ENCODE results near the gene IPO5.

The IPO5 gene

GRCh38 chr13:98065468-98065867 is 112.0 kb downstream of the IPO5 start:
- 0 out of 2 replicates have a peak, but pooled peaks have one; percentile 2 for TF ChIP-seq CTCF (IDR thresholded peaks at IDR 0.05; ENCODE audit: control insufficient read depth, extremely low read depth, insufficient read depth)
- H3K4me3 ChIP-seq (ENCODE audit: low read depth, low read length) = no peak overlapping the region
- no peak for DNase-seq (ENCODE audit: low read depth)

- DNase-seq (ENCODE audit: low read depth) = no peak
- no peak for TF ChIP-seq CTCF (IDR thresholded peaks at IDR 0.05; ENCODE audit: control insufficient read depth, extremely low read depth, insufficient read depth)
- H3K4me3 ChIP-seq (ENCODE audit: low read depth, low read length) = no peak overlapping the region
These were observed 113.2 kb downstream of the IPO5 start for GRCh38 chr13:98066636-98067035.

- DNase-seq (ENCODE audit: low read depth) = no peak
- no peak overlapping the region for H3K4me3 ChIP-seq (ENCODE audit: low read depth, low read length)
These were observed 115.0 kb downstream of the IPO5 start for GRCh38 chr13:98068521-98068920.

GRCh38 chr13:98069985-98070384 is 116.5 kb downstream of the IPO5 start:
- no peak for TF ChIP-seq CTCF (IDR thresholded peaks at IDR 0.05; ENCODE audit: control insufficient read depth, extremely low read depth, insufficient read depth)
- no peak for DNase-seq (ENCODE audit: low read depth)
- no peak overlapping the region for H3K4me3 ChIP-seq (ENCODE audit: low read depth, low read length)

More at GRCh38 chr13:98068521-98068920, 115.0 kb downstream of the IPO5 start:
- no peak for TF ChIP-seq CTCF (IDR thresholded peaks at IDR 0.05; ENCODE audit: control insufficient read depth, extremely low read depth, insufficient read depth)

GRCh38 chr13:98071316-98071715 is 117.8 kb downstream of the IPO5 start:
- DNase-seq (ENCODE audit: low read depth) = no peak
- no peak overlapping the region for H3K4me3 ChIP-seq (ENCODE audit: low read depth, low read length)
- no peak for TF ChIP-seq CTCF (IDR thresholded peaks at IDR 0.05; ENCODE audit: control insufficient read depth, extremely low read depth, insufficient read depth)

GRCh38 chr13:98072476-98072875 is 119.0 kb downstream of the IPO5 start:
- no peak overlapping the region for H3K4me3 ChIP-seq (ENCODE audit: low read depth, low read length)
- TF ChIP-seq CTCF (IDR thresholded peaks at IDR 0.05; ENCODE audit: control insufficient read depth, extremely low read depth, insufficient read depth) = no peak
- no peak for DNase-seq (ENCODE audit: low read depth)
